HCT116 (cell line): ENCODE data around the gene LRP2BP. TPM values are rescaled to one million over a fixed set of nuclear protein-coding genes. Genes with fewer than 3 reads are reported as not detected.

Source experiments
- ATAC-seq: fragments of 200-7000 bp; cut with Tn5 transposase; 2 replicates; pipeline ENCODE4 v1.9.1; 2020; ENCODE audit warnings: mild to moderate bottlenecking, moderate library complexity
- BruUV-seq: library from RNA; stranded (reverse); fragments of 400-500 nt; replicated peaks from 2 replicates; lab custom pipeline; 2021; lab: Mats Ljungman, UMichigan
- CTCF ChIA-PET: fragments of 300-600 bp; sonication (Branson Sonifier 250); formaldehyde crosslinking; loops from one replicate; lab custom pipeline; 2021; ENCODE audit warnings: antibody characterized with exemption; lab: Charles Lee
- POLR2A ChIA-PET: fragments of 300-600, 350-600 bp; sonication (Branson Sonifier 250); formaldehyde crosslinking; loops from one replicate; lab custom pipeline; 2021; ENCODE audit warnings: antibody characterized with exemption; lab: Charles Lee
- RAD21 ChIA-PET, 2 experiments: fragments of 300-600 bp; sonication (Branson Sonifier 250); formaldehyde crosslinking; loops; one replicate each; lab custom pipeline; 2023; ENCODE audit warnings: low total read pairs in 2 of 2; ENCODE audit not compliant: uncharacterized antibody in 2 of 2, unreplicated experiment in 2 of 2, low non-redundant PET in 1 of 2; lab: Charles Lee
- DNase-seq: peaks from one replicate; pipeline ENCODE4 v3.0.0-alpha.2; 2010; ENCODE audit warnings: low read depth, low spot score
- H2AFZ ChIP-seq: fragments of 200-600 bp; shearing (Covaris generic), sonication (generic); 2 replicates; pipeline ENCODE4 v1.6.1; 2017; ENCODE audit warnings: low read depth, mixed run types, mixed read lengths, antibody characterized with exemption, low read length; ENCODE audit not compliant: poor library complexity, severe bottlenecking
- H3K27ac ChIP-seq: 2 replicates; pipeline ENCODE4 v1.5.1; 2012; ENCODE audit warnings: low read depth, low read length
- H3K27me3 ChIP-seq: fragments of 200-600 bp; sonication (generic); 2 replicates; pipeline ENCODE4 v1.6.1; 2016; ENCODE audit warnings: mixed run types, low read length, mixed read lengths; ENCODE audit not compliant: insufficient read depth
- H3K36me3 ChIP-seq, 2 experiments: fragments of 200-500 bp in 1 of 2; fragments of 200-600 bp in 1 of 2; sonication (Bioruptor generic) in 1 of 2; sonication (generic) in 1 of 2; 2 replicates each; pipeline versions ENCODE4 v1.5.1 to v1.6.1; 2014 to 2016; ENCODE audit warnings: low read length in 2 of 2, inconsistent platforms in 1 of 2, mixed read lengths in 1 of 2, mixed run types in 1 of 2; ENCODE audit not compliant: insufficient read depth in 2 of 2, control insufficient read depth in 1 of 2
- H3K4me1 ChIP-seq, 2 experiments: fragments of 200-600 bp in 1 of 2; sonication (generic) in 1 of 2; 2 replicates each; pipeline versions ENCODE4 v1.5.1 to v1.6.1; 2012 to 2017; ENCODE audit warnings: low read length in 2 of 2, inconsistent platforms in 1 of 2, mild to moderate bottlenecking in 1 of 2, mixed read lengths in 1 of 2, mixed run types in 1 of 2, moderate library complexity in 1 of 2; ENCODE audit not compliant: insufficient read depth in 2 of 2, control insufficient read depth in 1 of 2
- H3K4me2 ChIP-seq: fragments of 200-600 bp; sonication (generic); 2 replicates; pipeline ENCODE4 v1.6.1; 2017; ENCODE audit warnings: mixed run types, low read length, mixed read lengths
- H3K4me3 ChIP-seq, 2 experiments: fragments of 200-600 bp in 1 of 2; sonication (generic) in 1 of 2; replicated peaks in 1 of 2; 2 replicates each; pipeline ENCODE4 v1.5.1; 2011 to 2016; ENCODE audit warnings: low read length in 2 of 2, control low read depth in 1 of 2, low read depth in 1 of 2, mild to moderate bottlenecking in 1 of 2, mixed read lengths in 1 of 2, mixed run types in 1 of 2
- H3K79me2 ChIP-seq: fragments of 200-600 bp; sonication (generic); 2 replicates; pipeline ENCODE4 v1.6.1; 2017; ENCODE audit warnings: mild to moderate bottlenecking, mixed run types, low read length, moderate library complexity, mixed read lengths; ENCODE audit not compliant: insufficient read depth
- H3K9ac ChIP-seq: fragments of 200-600 bp; sonication (generic); 2 replicates; pipeline ENCODE4 v1.6.1; 2016; ENCODE audit warnings: low read length, mixed read lengths
- H3K9me2 ChIP-seq: fragments of 200-600 bp; sonication (generic), shearing (Covaris generic); 2 replicates; pipeline ENCODE4 v1.6.1; 2017; ENCODE audit warnings: mixed run types, mild to moderate bottlenecking, moderate library complexity; ENCODE audit not compliant: insufficient read depth
- H3K9me3 ChIP-seq, 2 experiments: fragments of 200-500 bp in 1 of 2; fragments of 200-600 bp in 1 of 2; sonication (Bioruptor generic) in 1 of 2; sonication (generic) in 1 of 2; 2 replicates each; pipeline ENCODE4 v1.6.1; 2014 to 2017; ENCODE audit warnings: low read length in 2 of 2, mixed read lengths in 2 of 2, inconsistent platforms in 1 of 2, low read depth in 1 of 2, mild to moderate bottlenecking in 1 of 2, mixed run types in 1 of 2, moderate library complexity in 1 of 2; ENCODE audit not compliant: control insufficient read depth in 1 of 2, insufficient read depth in 1 of 2
- H4K20me1 ChIP-seq: fragments of 200-600 bp; sonication (generic), shearing (Covaris generic); 2 replicates; pipeline ENCODE4 v1.6.1; 2017; ENCODE audit warnings: mixed run types, mild to moderate bottlenecking, moderate library complexity; ENCODE audit not compliant: insufficient read depth
- ATF3 ChIP-seq: IDR thresholded peaks from 2 replicates; pipeline ENCODE4 v1.6.1; 2012
- CBX3 ChIP-seq: IDR thresholded peaks from 2 replicates; pipeline ENCODE4 v1.6.1; 2012; ENCODE audit warnings: low read depth
- CTCF ChIP-seq, 3 experiments: fragments of 200-600 bp in 1 of 3; sonication (generic) in 1 of 3; IDR thresholded peaks in 2 of 3; conservative IDR thresholded peaks in 1 of 3; 2 replicates each; pipeline ENCODE4 v1.5.1; 2012 to 2017; ENCODE audit warnings: low read depth in 2 of 3, low read length in 2 of 3, antibody characterized with exemption in 1 of 3, borderline replicate concordance in 1 of 3, control low read depth in 1 of 3, mild to moderate bottlenecking in 1 of 3, mixed read lengths in 1 of 3, mixed run types in 1 of 3, moderate library complexity in 1 of 3; ENCODE audit not compliant: insufficient read depth in 1 of 3
- EGR1 ChIP-seq: IDR thresholded peaks from 2 replicates; pipeline ENCODE4 v1.6.1; 2012; ENCODE audit warnings: low read depth
- ELF1 ChIP-seq: IDR thresholded peaks from 2 replicates; pipeline ENCODE4 v1.6.1; 2012; ENCODE audit warnings: low read depth, borderline replicate concordance
- EZH2 ChIP-seq: fragments of 200-600 bp; sonication (generic); IDR thresholded peaks from 2 replicates; pipeline ENCODE4 v1.6.1; 2017; ENCODE audit warnings: antibody characterized with exemption, mixed run types
- EZH2phosphoT487 ChIP-seq: fragments of 200-600 bp; IDR thresholded peaks from 2 replicates; pipeline ENCODE4 v1.6.1; 2018; ENCODE audit warnings: antibody characterized with exemption, borderline replicate concordance
- FOSL1 ChIP-seq: IDR thresholded peaks from 2 replicates; pipeline ENCODE4 v1.6.1; 2012; ENCODE audit warnings: low read depth
- JUND ChIP-seq: IDR thresholded peaks from 2 replicates; pipeline ENCODE4 v1.6.1; 2012
- POLR2A ChIP-seq: IDR thresholded peaks from 2 replicates; pipeline ENCODE4 v1.7.0; 2011; ENCODE audit warnings: borderline replicate concordance; ENCODE audit not compliant: insufficient read depth, insufficient read length; ENCODE audit errors: extremely low read depth
- POLR2AphosphoS5 ChIP-seq: IDR thresholded peaks from 2 replicates; pipeline ENCODE4 v1.6.1; 2011; ENCODE audit warnings: mild to moderate bottlenecking, low read depth, low read length, moderate library complexity
- RAD21 ChIP-seq: IDR thresholded peaks from 2 replicates; pipeline ENCODE4 v1.6.1; 2012; ENCODE audit warnings: low read depth, mild to moderate bottlenecking
- SRF ChIP-seq: IDR thresholded peaks from 2 replicates; pipeline ENCODE4 v1.6.1; 2012; ENCODE audit warnings: low read depth
- TCF7L2 ChIP-seq: IDR thresholded peaks from 2 replicates; pipeline ENCODE4 v1.7.0; 2011; ENCODE audit warnings: borderline replicate concordance, inconsistent platforms; ENCODE audit not compliant: insufficient read depth, insufficient read length; ENCODE audit errors: extremely low read depth
- YY1 ChIP-seq: IDR thresholded peaks from 2 replicates; pipeline ENCODE4 v1.6.1; 2011; ENCODE audit warnings: low read length, low read depth, moderate library complexity, mild to moderate bottlenecking; ENCODE audit not compliant: insufficient replicate concordance; ENCODE audit errors: extremely low read depth
- ZFX ChIP-seq: fragments of 450-650 bp; IDR thresholded peaks from 2 replicates; pipeline ENCODE4 v1.6.1; 2017
- ZNF274 ChIP-seq: fragments of 200-500 bp; sonication (Bioruptor generic); IDR thresholded peaks from 2 replicates; pipeline ENCODE4 v1.6.1; 2014; ENCODE audit warnings: mild to moderate bottlenecking, low read depth, low read length, inconsistent platforms
- intact Hi-C: fragments of 100-400 bp; cut with micrococcal nuclease; formaldehyde crosslinking; loops from 2 replicates; pipeline ENCODE4 v1.10.0; 2022
- total RNA-seq: library from RNA; stranded (reverse); gene quantifications from one replicate; pipeline ENCODE4 v1.2.1, GENCODE V29; 2021; ENCODE audit not compliant: unreplicated experiment

Gene LRP2BP
- total RNA-seq, 1 experiment from 2014 or later, result 2.9 TPM

- Histone ChIP-seq H3K9me2 (no peaks in the 10 kb centered on the region), H3K9ac (no peak overlapping the region), H3K4me3 (no peak overlapping the region), H3K79me2 (peaks cover 9% of the 10 kb centered on the region; the same call in 1 of the 2 replicates), H3K4me2 (no peak overlapping the region), H3K9me3 (no peaks in the 10 kb centered on the region), H3K27me3 (no peaks in the 10 kb centered on the region), H4K20me1 (no peaks in the 10 kb centered on the region), H3K4me1 (peaks cover 1 to 15% of the 10 kb centered on the region in 2 experiments; a peak in 3 of 4 replicates), H3K36me3 (peaks cover 0 to 6% of the 10 kb centered on the region in 2 experiments; a peak in 1 of 4 replicates), H2AFZ (no peak overlapping the region), H3K27ac (no peak overlapping the region)
- DNase-seq (no peak), ATAC-seq (no peak)
- POLR2A ChIA-PET, result no interaction called here
- no TSS peak for BruUV-seq
- TF ChIP-seq CBX3 (no peak), YY1 (no peak), RAD21 (no peak), JUND (no peak), SRF (no peak), EGR1 (no peak), TCF7L2 (no peak), CTCF (IDR thresholded peaks at IDR 0.05 in 2 of 3, conservative IDR thresholded peaks at IDR 0.05 in 1 of 3; ENCODE audit: borderline replicate concordance in 1 of 3, insufficient read depth in 1 of 3, low read depth in 2 of 3, low read length in 2 of 3) (no peak), FOSL1 (no peak), POLR2A (no peak), EZH2phosphoT487 (no peak), ZFX (no peak), EZH2 (no peak), POLR2AphosphoS5 (no peak), ATF3 (no peak), ELF1 (no peak), ZNF274 (no peak)
- RAD21 ChIA-PET, result no interaction called here
- CTCF ChIA-PET, result no interaction called here
- intact Hi-C loops, result no loop called here
Observed at GRCh38 chr4:185421366-185422124, 25.8 kb upstream of the LRP2BP start.
